Astrocyte of the hippocampus (primary cell): ENCODE data around the gene CD83.
"Not testable (repeated sequence)": the region's sequence is repeated elsewhere in the genome, so short reads cannot be mapped to it uniquely, and the experiment has no call there.

ENCODE experiments used
- DNase-seq: peaks from one replicate; pipeline ENCODE4 v3.0.0; 2011; ENCODE audit warnings: low read depth, low spot score

The CD83 gene

DNA sequence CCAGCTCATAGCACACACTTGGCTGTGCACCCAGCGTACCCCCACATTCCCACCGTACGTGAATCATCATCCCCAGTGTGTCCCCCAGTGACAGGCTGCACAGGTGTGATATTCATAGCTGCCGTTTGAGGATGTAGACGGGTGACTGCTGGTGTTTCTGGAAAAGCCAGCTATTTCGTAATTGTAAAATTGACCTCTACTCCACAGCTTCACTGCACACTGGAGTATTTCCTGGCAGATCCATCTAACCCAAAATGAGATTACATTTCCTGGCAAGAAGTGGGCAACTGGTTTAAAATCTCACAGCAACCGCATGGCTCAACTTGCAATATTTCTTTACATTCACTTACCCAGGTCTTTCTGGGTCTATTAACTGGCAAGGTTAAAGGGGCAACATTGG lies 30.3 kb downstream of the CD83 start:
- DNase-seq, result no peak

DNA sequence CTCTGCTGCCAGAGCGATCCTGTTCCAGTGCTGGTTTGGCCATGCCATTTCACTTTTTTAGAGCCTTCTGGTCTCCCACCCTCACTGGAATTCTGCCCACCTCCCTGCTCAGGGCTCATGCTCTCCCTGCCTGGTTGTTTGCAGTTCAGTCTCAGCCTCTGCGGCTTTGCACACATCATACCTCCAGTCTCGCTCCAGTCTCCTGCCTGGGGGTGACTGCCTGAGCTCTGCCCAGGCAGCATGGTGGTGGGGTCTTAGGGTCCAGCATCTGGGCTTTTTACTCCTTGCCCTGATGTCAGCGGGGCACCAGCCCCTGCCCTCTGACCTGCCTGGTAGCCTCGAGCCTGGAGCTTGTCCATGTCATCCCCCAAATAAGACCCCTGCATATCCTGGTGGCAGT lies 30.9 kb downstream of the CD83 start:
- DNase-seq, result no peak

DNA sequence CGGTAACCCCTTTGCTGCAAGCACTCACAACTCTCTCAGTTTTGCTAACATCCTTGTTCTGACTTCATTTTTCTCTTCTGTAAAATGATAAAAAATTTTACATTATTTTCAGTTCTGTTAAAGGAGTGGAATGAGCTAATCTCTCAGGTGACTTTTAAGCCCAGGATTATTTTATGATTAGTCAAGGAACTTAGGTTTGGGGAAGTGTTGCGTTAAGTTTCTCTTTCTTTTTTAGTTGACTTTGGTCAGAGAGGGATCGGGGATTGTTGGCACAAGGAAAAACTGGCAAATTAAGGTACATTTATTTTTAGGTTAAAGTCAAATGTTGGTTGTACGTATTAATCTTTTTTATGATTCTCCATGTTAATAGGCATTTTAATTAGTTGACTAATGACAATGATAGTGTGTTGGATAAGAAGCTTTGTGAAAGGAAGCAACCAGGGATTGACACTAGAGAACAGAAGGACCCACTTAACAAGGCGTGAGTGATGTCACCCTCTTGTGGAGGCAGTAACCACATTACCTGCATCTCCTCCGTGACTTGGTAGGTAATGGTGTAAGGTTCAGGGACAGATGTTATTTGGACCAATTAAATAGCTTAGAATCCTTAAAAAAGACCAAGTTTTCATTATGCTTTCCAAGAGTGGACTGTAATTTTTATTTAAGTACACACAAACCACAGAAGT lies 31.6 kb downstream of the CD83 start:
- DNase-seq, result no peak

DNA sequence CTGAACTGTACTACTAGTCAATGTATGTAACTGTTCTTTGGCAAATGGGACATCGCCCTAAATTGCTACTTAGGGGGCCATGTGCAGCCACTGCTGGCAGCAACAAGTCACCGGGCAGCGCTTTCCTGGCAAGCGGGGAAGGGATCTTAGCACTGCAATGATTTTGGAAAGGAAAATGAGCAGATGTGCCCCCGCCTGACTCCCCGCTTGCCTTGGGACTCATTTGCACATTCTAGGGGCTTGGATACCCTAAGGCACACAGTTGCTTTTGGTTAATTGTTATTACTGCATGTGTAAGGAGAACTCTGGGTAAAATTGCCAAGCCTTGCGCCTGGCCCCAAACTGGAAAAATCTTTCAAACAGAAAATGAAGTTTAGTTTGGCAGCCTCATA lies 32.2 kb downstream of the CD83 start:
- DNase-seq, result peak; percentile 16

DNA sequence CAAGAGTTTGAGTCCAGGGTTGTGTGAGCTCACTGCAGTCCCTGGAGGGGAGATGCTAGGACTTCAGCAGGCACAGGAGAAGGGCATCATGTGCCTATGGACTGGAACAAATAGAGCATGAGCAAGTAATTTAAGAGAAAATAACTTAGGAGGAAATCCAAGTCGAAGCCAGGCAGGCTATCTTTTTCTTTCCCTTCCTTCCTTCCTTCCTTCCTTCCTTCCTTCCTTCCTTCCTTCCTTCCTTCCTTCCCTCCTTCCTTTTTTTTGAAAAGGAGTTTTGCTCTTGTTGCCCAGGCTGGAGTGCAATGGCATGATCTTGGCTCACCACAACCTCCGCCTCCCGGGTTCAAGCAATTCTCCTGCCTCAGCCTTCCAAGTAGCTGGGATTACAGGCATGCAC lies 33.7 kb downstream of the CD83 start:
- not testable (repeated sequence) for DNase-seq

DNA sequence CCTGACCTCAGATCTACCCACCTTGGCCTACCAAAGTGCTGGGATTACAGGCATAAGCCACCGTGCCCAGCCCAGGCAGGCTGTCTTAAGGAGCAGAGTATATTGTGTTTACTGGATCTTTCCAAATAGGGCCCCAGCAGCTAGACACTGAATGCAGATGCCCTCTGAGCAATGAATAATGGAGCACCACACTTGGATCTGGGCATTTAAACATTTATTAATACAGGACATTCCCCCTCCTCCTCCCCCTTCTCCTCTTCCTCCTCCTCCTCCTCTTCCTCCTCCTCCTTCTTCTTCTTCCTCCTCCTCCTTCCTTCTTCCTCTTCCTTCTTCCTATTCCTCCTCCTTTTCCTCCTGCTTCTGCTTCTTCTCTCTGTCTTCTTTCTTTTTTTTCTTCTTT lies 34.2 kb downstream of the CD83 start:
- DNase-seq, result no peak

DNA sequence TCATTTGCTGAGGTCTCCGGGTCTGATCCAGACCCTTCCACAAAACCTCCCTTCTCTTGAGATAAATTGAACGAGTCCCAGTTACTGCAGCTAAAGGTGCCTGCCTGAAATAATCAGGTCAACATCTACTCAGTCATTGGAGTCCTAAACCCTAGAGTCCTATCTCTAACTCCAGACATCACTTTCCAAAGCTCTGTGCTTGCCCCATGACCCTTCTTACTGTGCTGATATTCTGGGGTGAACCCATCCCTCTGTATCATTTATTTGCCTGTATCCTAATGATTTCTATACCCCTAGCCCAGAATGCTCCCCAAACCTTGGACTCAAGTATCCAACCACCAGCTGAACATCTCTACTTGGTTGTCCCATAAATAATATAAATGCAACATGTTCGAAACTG lies 35.7 kb downstream of the CD83 start:
- no peak for DNase-seq

DNA sequence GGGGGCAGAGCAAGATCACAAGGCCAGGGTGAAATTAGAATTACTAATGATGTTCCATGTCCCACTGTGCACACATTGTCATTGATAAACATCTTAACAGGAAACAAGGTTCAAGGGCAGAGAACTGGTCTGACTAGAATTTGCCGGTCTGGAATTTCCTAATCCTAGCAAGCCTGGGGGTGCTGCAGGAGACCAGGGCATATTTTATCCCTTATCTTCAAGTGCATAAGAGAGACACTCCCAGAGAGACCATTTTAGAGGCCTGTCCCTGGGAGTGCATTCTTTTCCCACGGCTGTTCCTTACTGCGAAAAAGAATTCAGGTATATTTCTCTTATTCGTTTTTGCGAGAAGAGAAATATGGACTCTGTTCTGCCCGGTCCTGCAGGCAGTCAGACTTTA lies 41.5 kb downstream of the CD83 start:
- no peak for DNase-seq

DNA sequence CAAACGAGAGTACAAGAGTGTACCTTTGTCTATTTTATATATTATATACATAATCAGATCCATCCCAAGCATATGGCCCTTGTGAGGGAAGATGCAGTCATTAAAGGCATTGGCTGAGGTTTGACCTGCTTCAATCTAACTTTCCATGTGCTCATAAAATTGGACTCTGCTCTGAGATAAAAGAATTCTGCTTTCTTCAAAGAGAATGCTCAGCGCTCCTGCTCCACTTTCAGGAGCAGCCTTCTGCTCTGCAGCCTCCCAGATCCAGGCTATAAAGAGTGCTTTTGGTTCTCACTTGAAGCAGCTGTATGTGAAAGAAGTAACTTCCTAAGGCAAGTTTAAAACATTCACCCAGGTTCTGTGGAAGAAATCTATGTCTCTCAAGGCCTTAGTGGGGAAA lies 45.3 kb downstream of the CD83 start:
- DNase-seq, result no peak

DNA sequence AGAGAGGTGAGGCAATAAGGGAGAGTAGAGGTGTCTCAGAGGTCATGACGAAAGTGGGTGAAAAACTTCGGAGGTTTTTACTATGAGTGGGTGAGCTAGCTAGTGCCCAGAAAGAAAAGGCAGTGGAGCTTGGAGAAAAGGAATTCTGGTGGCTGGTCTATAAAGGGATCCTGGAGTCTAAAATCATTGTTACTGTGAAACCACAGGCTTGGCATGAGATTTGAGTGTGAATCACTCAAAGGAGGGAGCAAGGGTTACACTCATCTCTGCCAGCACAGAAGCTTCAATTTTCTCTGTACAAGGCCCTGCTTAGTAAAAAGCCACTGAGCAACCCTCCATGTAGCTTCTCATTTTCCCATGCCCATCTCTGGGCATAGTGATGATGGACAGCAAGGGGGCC lies 47.5 kb downstream of the CD83 start:
- peak; percentile 92 for DNase-seq

DNA sequence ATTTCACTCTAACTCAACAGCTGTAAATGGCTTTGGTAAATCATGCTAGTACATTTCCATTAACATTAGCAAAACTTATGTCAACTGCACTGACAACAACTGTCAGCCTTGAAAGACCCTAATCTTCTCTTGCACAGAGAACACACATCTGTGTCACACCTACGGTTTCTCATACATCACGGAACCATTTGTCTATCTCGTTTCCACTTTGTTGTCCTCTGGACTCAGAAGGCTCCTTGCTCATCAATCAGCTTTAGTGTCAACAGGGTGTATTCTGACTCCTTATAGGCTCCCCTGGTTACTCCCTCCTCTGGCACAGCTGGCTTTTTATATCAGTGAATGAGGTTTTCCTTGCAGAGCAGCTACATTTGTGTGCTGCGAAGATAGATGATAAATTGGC lies 49.3 kb downstream of the CD83 start:
- no peak for DNase-seq

DNA sequence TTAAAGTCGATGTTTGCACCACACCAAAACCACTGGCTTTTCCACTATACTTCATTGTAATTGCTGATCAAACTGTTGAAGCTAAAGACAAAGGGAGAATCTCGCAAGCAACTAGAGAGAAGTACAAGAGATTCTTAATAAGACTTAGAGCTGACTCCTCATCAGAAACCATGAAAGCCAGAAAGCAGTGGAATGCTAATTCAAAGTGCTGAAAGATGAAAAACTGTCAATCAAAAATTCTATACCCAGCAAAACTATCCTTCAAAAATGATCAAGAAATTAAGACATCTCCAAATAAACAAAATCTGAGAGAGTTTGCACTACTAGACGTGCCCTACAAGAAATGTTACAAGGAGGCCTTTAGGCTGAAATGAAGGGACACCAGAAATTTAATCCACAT lies 52.6 kb downstream of the CD83 start:
- DNase-seq, result no peak

DNA sequence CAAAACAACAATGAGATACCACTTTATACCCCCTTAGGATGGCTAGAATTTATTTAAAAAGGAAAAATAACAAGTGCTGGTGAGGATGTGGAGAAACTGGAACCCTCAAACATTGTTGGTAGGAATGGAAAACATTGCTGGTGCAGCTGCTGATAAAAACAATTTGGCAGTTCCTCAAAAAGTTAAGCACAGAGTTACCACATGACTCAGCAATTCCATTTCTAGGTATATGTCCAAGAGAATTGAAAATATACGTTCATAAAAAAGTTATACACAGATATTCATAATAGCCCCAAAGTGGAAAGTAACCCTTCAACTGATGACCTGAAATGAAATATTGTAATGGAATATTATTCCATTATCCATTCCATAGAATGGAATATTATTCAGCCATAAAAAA lies 55.0 kb downstream of the CD83 start:
- DNase-seq, result no peak

DNA sequence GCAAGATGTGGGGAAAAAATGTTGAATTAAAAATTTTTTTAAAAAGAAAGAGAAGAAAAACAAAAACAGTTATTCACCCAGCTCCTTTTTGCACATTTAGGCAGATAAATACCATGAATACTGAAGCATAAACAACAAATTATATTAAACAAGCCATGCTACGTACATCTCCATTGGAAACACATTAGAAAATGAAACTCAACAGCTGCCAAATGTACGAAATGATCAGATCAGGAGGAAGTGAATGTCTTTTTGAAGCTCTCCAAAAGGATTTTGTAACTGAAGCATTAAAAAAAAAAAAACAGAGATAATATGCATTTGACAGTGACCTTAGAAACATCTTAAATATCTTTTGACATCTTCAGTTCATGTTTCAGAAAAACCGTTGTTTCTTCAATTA lies 56.7 kb downstream of the CD83 start:
- no peak for DNase-seq

DNA sequence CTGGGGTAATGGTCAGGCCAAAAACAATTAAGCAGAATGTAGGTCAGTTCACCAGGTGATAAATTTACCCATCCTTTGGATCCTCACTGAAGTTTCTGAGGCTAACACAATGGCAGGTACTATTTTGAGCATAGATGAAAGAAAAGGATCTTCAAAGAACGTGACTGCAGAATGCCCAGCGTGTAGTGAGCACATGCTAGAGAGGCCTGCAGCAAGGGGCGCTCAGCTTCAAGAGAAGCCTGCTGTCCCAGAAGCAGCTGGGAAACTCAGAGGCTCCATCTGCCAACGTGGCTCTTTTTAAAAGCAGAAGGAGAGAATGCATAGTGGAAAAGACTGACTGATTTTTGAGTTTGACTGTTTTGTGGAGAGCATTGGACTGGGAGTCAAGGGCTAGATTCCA lies 57.4 kb downstream of the CD83 start:
- no peak for DNase-seq

DNA sequence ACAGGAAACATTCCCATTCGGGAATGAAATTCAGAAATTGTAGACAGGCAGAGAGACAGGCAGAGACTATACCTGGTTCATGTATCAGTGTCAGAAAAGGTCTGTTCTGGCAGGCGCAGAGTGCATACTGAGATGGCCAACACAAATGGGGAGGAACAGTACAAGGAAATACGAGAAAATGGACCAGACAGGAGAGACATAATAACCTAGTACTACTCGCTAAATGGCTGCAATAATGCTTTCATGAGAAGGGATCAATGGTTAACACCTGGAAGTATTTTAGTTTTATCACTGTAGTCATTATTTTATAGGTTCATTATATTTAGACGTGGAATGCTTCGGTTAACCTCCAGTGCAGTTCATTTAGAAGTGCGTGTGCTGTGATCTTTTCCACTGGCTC lies 58.9 kb downstream of the CD83 start:
- DNase-seq, result no peak

DNA sequence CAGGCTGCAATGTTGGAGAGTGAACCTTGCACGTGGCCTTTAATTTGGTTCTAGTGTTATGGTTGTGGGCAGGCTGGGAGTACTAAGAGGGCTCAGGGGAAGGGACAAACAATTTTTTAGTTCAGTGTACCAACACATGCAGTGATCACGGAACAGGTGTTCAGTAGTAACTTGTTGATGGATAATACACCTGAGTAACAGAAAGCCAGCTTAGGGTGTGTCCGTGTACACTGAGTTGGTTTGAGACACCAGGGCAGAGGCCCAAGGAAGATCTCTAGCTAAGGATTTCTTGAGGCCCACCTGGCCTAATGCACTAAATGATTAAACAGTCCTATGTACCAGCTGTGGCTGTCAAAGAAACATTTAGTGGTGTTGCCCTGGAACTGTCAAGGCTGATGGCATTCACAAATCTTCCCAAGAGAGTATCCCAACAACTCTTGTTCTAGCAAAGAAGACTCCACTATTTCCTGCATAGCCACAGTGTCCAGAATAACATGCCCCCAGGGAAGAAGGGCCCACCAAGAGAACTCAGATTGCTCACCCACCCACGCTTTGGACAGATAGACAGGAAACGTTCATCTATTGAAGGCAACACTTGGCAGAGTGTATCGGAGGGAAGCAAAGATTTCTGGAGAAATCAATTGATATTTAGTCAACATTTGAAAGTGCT lies 60.0 kb downstream of the CD83 start:
- no peak for DNase-seq

DNA sequence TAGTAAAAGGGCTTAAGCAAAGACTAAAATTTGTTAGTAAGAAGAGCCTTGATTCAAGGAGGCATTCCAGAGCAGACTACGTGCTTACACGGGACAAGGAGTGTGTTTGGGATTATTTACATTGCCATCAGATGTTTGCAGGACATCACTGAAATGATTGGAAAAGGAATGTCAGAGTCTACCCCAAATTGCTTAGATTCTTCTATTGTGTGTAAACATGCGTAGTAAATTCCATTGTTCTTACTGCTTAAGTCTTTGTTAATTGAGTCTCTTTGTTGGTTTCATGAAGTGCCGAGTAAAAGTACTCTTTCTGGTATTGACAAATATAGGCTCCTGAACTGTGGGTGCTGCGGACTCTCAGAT lies 60.5 kb downstream of the CD83 start:
- DNase-seq, result no peak

DNA sequence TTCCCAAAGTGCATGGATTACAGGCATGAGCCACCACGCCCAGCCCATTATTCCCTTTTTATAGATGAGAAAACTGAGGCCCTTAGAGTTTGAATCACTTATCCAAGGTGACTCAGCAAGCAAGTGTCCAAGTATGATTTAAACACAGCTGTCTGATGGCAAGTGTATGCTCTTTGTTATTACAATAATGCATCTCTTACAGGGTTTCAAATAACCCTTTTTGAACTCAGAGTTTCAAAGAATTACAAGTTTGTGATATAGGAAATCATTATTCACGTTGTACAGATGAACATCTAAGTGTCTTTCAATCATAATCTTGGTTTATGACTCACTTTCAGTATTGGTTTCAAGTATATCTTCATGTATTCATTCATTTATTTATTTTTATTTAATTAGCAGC lies 63.0 kb downstream of the CD83 start:
- no peak for DNase-seq

DNA sequence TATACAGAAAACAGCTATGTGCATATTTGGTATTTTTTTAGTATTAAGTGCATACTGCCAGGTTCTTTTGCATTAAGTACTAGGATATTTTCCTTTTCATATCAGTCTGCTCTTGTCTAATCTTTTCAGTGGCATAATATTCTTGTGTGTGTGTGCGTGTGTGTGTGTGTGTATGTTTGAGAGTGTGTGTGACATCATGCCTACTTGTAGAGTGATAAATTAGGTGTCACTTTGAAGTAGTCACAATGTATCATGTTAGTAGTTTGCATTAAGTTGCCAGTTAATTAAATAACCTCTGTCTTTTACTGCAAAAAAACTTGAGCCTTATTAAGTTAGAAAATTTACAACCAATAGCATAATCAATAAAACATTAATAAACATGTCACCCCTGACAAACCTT lies 65.3 kb downstream of the CD83 start:
- no peak for DNase-seq
